Mucosa of rectum (tissue), 2 donors: Measurements from ENCODE around the gene SHMT2.

Source experiments
- H3K27ac ChIP-seq, 2 donors: one replicate each; pipeline ENCODE4 v1.7.0; 2013; ENCODE audit warnings: inconsistent platforms in 2 of 2, low read depth in 2 of 2, low read length in 2 of 2
- H3K27me3 ChIP-seq, 2 donors: one replicate each; pipeline ENCODE4 v1.7.0; 2013; ENCODE audit warnings: low read length in 2 of 2; ENCODE audit not compliant: control insufficient read depth in 2 of 2, insufficient read depth in 2 of 2
- H3K36me3 ChIP-seq, 2 donors: one replicate each; pipeline ENCODE4 v1.7.0; 2013; ENCODE audit warnings: low read length in 2 of 2; ENCODE audit not compliant: control insufficient read depth in 2 of 2, insufficient read depth in 2 of 2
- H3K4me1 ChIP-seq, 2 donors: one replicate each; pipeline ENCODE4 v1.7.0; 2013; ENCODE audit warnings: low read length in 2 of 2, mild to moderate bottlenecking in 1 of 2; ENCODE audit not compliant: control insufficient read depth in 2 of 2, insufficient read depth in 2 of 2
- H3K4me3 ChIP-seq, 2 donors: one replicate each; pipeline ENCODE4 v1.7.0; 2013; ENCODE audit warnings: low read length in 2 of 2
- H3K9ac ChIP-seq, 2 donors: one replicate each; pipeline ENCODE4 v1.7.0; 2013; ENCODE audit warnings: low read length in 2 of 2, low read depth in 1 of 2, mild to moderate bottlenecking in 1 of 2
- H3K9me3 ChIP-seq, 2 donors: one replicate each; pipeline ENCODE4 v1.7.0; 2013; ENCODE audit warnings: low read length in 2 of 2; ENCODE audit not compliant: control insufficient read depth in 2 of 2
- donor health status: healthy.
- donor health status: Normal muscosa, but diverticular disease.

SHMT2 gene

DNA sequence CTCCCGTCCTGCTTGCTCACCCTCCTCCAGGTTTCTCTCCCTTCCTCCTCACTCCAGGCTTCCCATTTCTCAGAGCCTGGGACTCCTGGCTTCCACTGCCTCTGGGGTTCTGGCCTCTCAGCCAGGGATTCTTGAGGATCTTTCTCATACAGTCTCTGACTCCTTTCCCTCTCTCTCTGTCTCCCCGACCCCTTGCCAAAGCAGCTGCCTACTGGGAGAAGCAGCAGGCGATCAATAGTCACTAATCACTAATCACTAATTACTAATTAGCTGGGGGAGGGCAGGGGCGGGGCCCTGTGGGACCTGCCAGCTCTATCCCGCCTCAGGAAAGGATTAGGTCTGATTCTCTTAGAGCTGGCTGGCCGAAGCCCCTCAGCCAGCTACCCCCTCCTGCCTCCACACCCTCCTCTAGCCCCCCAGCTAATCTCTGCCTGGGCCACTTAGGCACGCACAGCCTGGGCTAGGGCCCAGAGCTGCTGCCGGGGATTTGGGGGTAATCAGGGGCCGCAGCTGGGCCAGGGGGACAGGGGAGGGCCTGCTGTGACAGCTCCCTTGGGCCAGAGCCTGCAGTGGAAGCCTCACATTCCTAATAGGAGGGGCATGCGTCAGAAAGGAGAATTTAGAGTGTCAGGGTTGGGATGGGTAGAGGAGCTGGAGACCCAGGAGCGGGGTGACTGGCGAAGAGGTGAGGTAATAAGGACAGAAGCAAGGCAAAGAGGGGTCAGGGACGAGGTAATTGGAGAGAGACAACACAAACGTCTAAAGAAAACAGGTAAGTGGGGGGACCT lies 10.1 kb upstream of the SHMT2 start:
- no peaks in the 10 kb centered on the region for H3K36me3 ChIP-seq
- H3K4me3 ChIP-seq: no peak overlapping the region
- no peak overlapping the region for H3K9ac ChIP-seq
- peaks cover 81 to 89% of the 10 kb centered on the region in 2 donors for H3K27me3 ChIP-seq
- H3K9me3 ChIP-seq: no peaks in the 10 kb centered on the region
- H3K4me1 ChIP-seq: peaks cover 12 to 14% of the 10 kb centered on the region in 2 donors
- no peak overlapping the region for H3K27ac ChIP-seq

DNA sequence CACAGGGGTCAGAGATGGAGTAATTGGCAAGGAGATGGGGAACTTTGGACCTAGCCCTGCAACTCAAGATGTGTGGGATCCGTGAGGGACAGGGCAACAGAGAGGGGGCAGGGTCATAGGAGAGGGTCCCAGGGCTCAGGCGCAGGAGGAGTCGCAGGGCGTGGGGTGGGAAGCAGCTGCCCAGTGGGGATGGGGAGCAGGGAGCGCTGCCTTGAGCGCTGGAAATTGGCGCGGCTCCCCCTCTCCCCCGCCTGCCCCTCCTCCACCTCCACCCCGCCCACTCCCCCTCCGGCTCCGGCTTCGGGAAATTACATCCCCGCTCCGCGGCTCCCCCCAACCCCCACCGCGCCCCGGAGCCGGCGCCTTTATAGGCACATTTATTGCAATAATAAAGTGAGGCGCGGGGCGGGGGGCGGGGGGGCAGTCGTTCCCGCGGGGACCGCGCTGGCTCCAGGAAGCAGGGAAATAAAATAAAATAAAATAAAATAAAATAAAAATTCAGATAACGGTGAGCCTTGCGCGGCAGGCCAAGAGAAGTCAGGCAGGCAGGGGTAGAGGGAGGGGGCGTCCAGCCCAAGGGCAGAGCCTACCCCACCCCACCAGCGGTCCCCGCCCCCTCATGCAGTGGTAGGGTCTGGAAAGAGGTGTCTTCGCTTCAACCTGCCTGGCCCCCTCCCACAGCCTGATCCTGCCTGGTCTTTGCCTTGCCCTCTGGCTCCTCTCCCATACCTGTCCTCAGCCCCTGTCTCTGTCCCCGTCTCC lies 9.3 kb upstream of the SHMT2 start:
- Histone ChIP-seq H3K4me3 (no peak overlapping the region), H3K27ac (no peak overlapping the region), H3K36me3 (no peaks in the 10 kb centered on the region), H3K9ac (no peak overlapping the region), H3K27me3 (peaks cover 82 to 89% of the 10 kb centered on the region in 2 donors), H3K9me3 (no peaks in the 10 kb centered on the region), H3K4me1 (peaks cover 12 to 17% of the 10 kb centered on the region in 2 donors)

- H3K27ac ChIP-seq: no peak overlapping the region
- H3K4me3 ChIP-seq: no peak overlapping the region
- H3K9ac ChIP-seq: no peak overlapping the region
- H3K27me3 ChIP-seq: peaks cover 81 to 88% of the 10 kb centered on the region in 2 donors
- H3K4me1 ChIP-seq: peaks cover 12 to 16% of the 10 kb centered on the region in 2 donors
- no peaks in the 10 kb centered on the region for H3K36me3 ChIP-seq
- H3K9me3 ChIP-seq: no peaks in the 10 kb centered on the region
Observed at GRCh38 chr12:57220770-57221168, 8.7 kb upstream of the SHMT2 start.

DNA sequence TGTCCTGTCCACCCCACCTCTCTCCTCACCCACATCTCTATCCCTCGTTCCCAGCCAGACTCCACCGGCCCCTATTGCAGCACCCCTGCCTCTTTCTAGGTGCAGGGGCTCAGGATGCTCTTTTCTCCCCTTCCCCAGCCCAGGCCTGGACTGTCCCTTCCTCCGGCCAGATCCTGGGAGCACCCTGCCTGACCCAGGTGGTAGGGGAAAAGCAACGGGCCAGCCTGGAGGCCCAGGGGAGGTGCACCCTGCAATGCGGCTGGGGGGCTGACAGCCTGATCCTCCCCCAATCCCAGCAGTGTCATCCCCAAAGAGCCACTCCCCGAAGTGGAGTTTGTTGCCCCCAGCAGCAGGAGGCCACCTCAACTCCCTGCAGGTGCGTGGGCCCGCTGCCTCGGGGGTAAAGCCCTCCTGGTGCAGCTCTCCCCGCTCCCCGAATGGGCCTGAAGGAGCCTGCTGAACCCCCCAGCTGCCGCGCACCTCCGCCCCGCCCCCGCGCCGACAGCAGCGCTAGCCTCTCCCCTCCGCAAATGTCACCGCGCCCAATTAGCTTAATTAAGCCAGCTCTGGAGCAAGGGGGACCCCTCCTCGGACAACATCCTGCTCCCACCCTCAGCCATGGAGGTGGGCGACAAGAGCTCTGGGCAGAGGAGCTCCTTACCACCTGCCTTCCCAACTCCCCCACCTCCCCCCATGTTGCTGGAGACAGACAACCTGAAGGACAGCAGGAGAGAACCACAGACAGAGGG lies 8.2 kb upstream of the SHMT2 start:
- no peak overlapping the region for H3K4me3 ChIP-seq
- H3K9me3 ChIP-seq: no peaks in the 10 kb centered on the region
- H3K9ac ChIP-seq: no peak overlapping the region
- peaks cover 8 to 11% of the 10 kb centered on the region in 2 donors for H3K4me1 ChIP-seq
- no peaks in the 10 kb centered on the region for H3K36me3 ChIP-seq
- peaks cover 83 to 87% of the 10 kb centered on the region in 2 donors for H3K27me3 ChIP-seq
- no peak overlapping the region for H3K27ac ChIP-seq

DNA sequence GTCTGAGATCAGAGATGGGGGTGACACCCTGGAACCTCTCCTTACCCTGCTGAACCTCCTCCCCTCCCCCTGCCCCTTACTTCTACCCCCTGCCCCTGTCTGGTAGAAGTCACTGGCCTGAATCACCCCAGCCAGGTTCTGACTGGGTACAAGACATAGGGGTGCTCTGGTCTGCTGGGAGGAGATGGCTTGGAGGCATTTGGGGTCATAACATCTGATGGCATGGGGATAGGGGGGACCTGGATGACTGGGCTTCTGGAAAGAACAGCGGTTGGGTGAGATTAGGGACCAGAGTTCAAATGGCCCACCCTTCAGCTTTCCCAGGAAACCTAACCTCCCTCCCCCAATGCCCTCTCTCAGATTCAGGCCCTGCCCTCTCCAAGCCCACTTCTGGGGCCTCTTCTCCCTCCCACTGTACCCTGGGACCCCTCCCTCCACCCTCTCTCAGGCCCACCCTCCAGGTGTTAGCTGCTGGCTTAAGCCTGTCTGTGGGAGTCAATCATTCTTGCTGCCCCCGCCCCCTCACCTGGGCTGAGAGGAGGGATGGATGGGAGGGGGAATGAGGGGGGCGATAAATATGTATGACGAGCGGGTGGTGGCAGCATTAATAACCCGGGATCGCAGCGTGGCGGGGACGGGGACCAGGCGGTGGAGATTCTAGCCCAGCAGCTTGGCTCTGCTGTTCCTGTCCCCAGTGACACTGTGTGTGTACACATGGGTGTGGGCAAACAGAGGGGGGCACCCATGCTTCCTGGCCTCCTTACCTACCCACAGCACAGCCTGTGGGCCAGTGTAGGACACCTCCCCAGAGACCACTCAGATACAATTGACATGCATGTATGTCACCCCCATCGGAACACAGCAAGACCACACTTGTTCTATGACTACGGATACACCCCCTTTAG lies 7.0 kb upstream of the SHMT2 start:
- no peaks in the 10 kb centered on the region for H3K9me3 ChIP-seq
- H3K4me3 ChIP-seq: no peak overlapping the region
- peaks cover 5 to 8% of the 10 kb centered on the region in 2 donors for H3K4me1 ChIP-seq
- H3K9ac ChIP-seq: no peak overlapping the region
- H3K27me3 ChIP-seq: peaks cover 82 to 85% of the 10 kb centered on the region in 2 donors
- H3K27ac ChIP-seq: no peak overlapping the region
- no peaks in the 10 kb centered on the region for H3K36me3 ChIP-seq

DNA sequence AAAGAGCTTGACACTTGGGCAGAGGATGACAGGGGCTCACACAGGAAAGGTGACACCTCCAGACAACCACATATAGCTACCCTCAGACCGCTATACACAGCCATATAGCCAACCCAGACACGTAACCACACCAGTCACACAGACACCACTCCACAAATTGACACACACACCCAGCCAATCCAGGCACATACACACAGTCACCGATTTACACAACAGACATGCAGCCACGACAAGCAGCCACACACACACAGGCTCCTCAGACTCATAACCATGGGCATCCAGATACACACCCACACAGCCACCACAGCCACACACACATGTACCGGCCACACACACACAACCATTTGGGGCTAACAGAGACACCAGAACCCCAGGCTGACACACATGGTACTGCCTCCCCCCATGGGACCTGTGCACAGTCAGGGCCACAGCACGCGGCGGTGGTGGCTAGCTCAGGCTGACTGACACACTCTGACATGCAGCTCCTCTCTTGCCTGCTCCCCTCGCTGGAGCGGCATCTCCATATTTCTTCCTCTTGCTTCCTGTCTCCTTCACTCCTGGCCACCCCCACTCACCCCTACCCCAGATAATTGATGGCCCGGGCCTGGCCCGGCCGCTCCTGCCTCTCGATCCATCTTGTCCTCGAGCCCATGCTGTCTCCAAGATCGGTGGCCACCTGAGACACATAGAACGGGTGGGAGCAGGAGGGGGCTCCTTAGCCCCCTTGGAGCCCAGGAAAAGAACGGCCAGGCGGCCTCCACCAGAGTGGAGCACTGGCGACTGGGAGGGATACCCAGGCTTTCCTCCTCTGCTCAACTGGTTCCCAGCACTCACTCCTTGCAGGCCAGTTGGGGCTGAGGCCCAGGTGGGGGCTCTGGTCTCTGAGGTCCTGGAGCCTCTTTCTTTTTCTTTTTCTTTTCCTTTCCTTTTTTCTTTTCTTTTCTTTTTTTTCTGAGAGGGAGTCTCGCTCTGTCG lies 6.0 kb upstream of the SHMT2 start:
- H3K36me3 ChIP-seq: no peaks in the 10 kb centered on the region
- H3K27me3 ChIP-seq: peaks cover 75 to 76% of the 10 kb centered on the region in 2 donors
- peaks cover 8 to 11% of the 10 kb centered on the region in 2 donors for H3K4me1 ChIP-seq
- H3K9ac ChIP-seq: no peak overlapping the region
- H3K9me3 ChIP-seq: no peaks in the 10 kb centered on the region
- H3K27ac ChIP-seq: no peak overlapping the region
- no peak overlapping the region for H3K4me3 ChIP-seq

DNA sequence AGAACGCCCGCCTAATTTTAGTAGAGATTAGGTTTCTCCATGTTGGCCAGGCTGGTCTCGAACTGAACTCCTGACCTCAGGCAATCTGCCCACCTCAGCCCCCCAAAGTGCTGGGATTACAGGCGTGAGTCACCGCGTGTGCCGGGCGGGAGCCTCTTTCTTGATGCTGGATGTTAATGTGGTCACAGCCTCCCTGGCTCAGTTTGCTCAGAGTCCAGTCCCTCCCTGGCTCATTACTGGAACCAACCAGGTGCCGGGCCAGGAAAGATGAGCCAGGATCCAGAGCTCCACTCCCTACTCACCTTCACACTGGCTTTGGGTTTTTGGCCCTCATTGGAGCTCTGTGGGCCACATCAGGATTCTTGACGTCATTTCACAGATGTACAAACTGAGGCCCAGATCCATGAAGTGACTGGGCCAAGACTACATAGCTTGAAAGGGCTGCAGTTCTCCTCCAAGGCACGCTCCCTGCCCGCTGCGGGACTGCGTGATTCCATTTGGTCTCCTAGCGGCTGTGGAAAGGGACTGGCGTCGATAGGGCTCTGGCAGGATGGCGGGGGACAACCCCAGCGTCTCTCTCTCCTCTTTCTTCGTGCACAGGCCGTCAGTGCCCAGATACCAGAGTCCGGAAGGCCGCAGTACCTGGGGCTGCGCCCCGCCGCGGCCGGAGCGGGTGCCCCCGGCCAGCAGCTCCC lies 5.1 kb upstream of the SHMT2 start:
- Histone ChIP-seq H3K9me3 (no peaks in the 10 kb centered on the region), H3K27me3 (peaks cover 66% of the 10 kb centered on the region in 2 donors), H3K27ac (no peak overlapping the region), H3K4me1 (peaks cover 11% of the 10 kb centered on the region in 2 donors), H3K9ac (no peak overlapping the region), H3K4me3 (no peak overlapping the region), H3K36me3 (no peaks in the 10 kb centered on the region)

DNA sequence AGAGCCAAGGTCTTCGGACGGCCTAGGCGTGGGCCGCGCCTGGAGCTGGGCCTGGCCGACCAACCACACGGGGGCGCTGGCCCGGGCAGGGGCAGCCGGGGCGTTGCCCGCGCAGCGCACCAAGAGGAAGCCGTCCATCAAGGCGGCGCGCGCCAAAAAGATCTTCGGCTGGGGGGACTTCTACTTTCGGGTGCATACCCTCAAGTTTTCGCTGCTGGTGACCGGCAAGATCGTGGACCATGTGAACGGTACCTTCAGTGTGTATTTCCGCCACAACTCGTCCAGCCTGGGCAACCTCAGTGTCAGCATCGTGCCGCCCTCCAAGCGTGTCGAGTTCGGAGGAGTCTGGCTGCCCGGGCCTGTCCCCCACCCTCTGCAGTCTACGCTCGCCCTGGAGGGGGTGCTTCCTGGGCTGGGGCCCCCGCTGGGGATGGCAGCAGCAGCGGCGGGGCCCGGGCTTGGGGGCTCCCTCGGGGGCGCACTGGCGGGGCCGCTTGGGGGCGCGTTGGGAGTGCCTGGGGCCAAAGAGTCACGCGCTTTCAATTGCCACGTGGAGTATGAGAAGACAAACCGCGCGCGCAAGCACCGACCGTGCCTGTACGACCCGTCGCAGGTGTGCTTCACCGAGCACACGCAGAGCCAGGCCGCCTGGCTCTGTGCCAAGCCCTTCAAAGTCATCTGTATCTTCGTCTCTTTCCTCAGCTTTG lies 4.4 kb upstream of the SHMT2 start:
- no peak overlapping the region for H3K27ac ChIP-seq
- peaks cover 14 to 15% of the 10 kb centered on the region in 2 donors for H3K4me1 ChIP-seq
- H3K9me3 ChIP-seq: no peaks in the 10 kb centered on the region
- H3K27me3 ChIP-seq: peaks cover 60 to 62% of the 10 kb centered on the region in 2 donors
- H3K4me3 ChIP-seq: no peak overlapping the region
- H3K9ac ChIP-seq: no peak overlapping the region
- no peaks in the 10 kb centered on the region for H3K36me3 ChIP-seq
